H9 (cell line): ENCODE results near the gene LRRC31. TPM values are rescaled to one million over a fixed set of nuclear protein-coding genes. Genes with fewer than 3 reads are reported as not detected.

ENCODE experiments used
- DNase-seq: peaks from one replicate; pipeline ENCODE4 v3.0.0-alpha.2; 2017
- H2AFZ ChIP-seq: one replicate; pipeline ENCODE4 v1.6.1; 2013; ENCODE audit warnings: mild to moderate bottlenecking, low read length, control low read depth, moderate library complexity
- H2AK5ac ChIP-seq: 2 replicates; pipeline ENCODE4 v1.6.1; 2013; ENCODE audit warnings: low read length, control low read depth, mixed read lengths; ENCODE audit not compliant: insufficient read length
- H2BK120ac ChIP-seq: one replicate; pipeline ENCODE4 v1.6.1; 2013; ENCODE audit warnings: low read depth, mild to moderate bottlenecking, low read length, control low read depth, inconsistent platforms; ENCODE audit not compliant: poor library complexity, severe bottlenecking
- H2BK12ac ChIP-seq: 2 replicates; pipeline ENCODE4 v1.6.1; 2013; ENCODE audit warnings: low read length, control low read depth, mixed read lengths, low read depth; ENCODE audit not compliant: insufficient read length
- H2BK15ac ChIP-seq: 2 replicates; pipeline ENCODE4 v1.6.1; 2013; ENCODE audit warnings: low read depth, low read length, control low read depth
- H2BK20ac ChIP-seq: one replicate; pipeline ENCODE4 v1.6.1; 2013; ENCODE audit warnings: low read depth, mild to moderate bottlenecking, low read length, control low read depth, inconsistent platforms; ENCODE audit not compliant: poor library complexity, severe bottlenecking
- H2BK5ac ChIP-seq: 2 replicates; pipeline ENCODE4 v1.6.1; 2013; ENCODE audit warnings: low read length, control low read depth, mixed read lengths; ENCODE audit not compliant: insufficient read length
- H3K14ac ChIP-seq: 2 replicates; pipeline ENCODE4 v1.6.1; 2013; ENCODE audit warnings: low read length, control low read depth; ENCODE audit not compliant: insufficient read depth
- H3K18ac ChIP-seq: 2 replicates; pipeline ENCODE4 v1.6.1; 2013; ENCODE audit warnings: low read depth, mild to moderate bottlenecking, mixed read lengths, low read length, control low read depth; ENCODE audit not compliant: insufficient read length
- H3K23ac ChIP-seq: 2 replicates; pipeline ENCODE4 v1.6.1; 2013; ENCODE audit warnings: low read length, control low read depth, mixed read lengths, low read depth; ENCODE audit not compliant: insufficient read length
- H3K23me2 ChIP-seq: 2 replicates; pipeline ENCODE4 v1.6.1; 2013; ENCODE audit warnings: low read depth, mild to moderate bottlenecking, mixed read lengths, low read length, control low read depth; ENCODE audit not compliant: insufficient read length, poor library complexity, severe bottlenecking
- H3K27ac ChIP-seq: 2 replicates; pipeline ENCODE4 v1.5.1; 2013; ENCODE audit warnings: low read length, control low read depth, mixed read lengths, low read depth; ENCODE audit not compliant: insufficient read length
- H3K27me3 ChIP-seq: 2 replicates; pipeline ENCODE4 v1.6.1; 2013; ENCODE audit warnings: low read length, control low read depth, inconsistent platforms; ENCODE audit not compliant: insufficient read depth
- H3K4ac ChIP-seq: 2 replicates; pipeline ENCODE4 v1.6.1; 2013; ENCODE audit warnings: low read depth, mild to moderate bottlenecking, control low read depth, inconsistent platforms, low read length, moderate library complexity
- H3K4me1 ChIP-seq: 2 replicates; pipeline ENCODE4 v1.6.1; 2013; ENCODE audit warnings: low read length, control low read depth, inconsistent platforms; ENCODE audit not compliant: insufficient read depth
- H3K4me2 ChIP-seq: 2 replicates; pipeline ENCODE4 v1.6.1; 2013; ENCODE audit warnings: low read length, control low read depth, mixed read lengths; ENCODE audit not compliant: insufficient read length, insufficient read depth
- H3K56ac ChIP-seq: 2 replicates; pipeline ENCODE4 v1.6.1; 2013; ENCODE audit warnings: low read depth, mild to moderate bottlenecking, mixed read lengths, low read length, control low read depth; ENCODE audit not compliant: insufficient read length
- H3K79me1 ChIP-seq: 2 replicates; pipeline ENCODE4 v1.6.1; 2013; ENCODE audit warnings: low read depth, mild to moderate bottlenecking, moderate library complexity, low read length, control low read depth, inconsistent platforms; ENCODE audit not compliant: insufficient read depth, poor library complexity, severe bottlenecking
- H3K79me2 ChIP-seq: 2 replicates; pipeline ENCODE4 v1.6.1; 2013; ENCODE audit warnings: low read length, control low read depth, inconsistent platforms; ENCODE audit not compliant: insufficient read depth
- H3K9ac ChIP-seq: 2 replicates; pipeline ENCODE4 v1.6.1; 2013; ENCODE audit warnings: low read length, control low read depth, mixed read lengths; ENCODE audit not compliant: insufficient read length; ENCODE audit errors: extremely low read depth
- H3K9me3 ChIP-seq: one replicate; pipeline ENCODE4 v1.6.1; 2013; ENCODE audit warnings: low read depth, low read length, inconsistent platforms; ENCODE audit not compliant: control insufficient read depth
- H3T11ph ChIP-seq: one replicate; pipeline ENCODE4 v1.6.1; 2013; ENCODE audit warnings: mild to moderate bottlenecking, low read length, control low read depth, inconsistent platforms
- H4K20me1 ChIP-seq: one replicate; pipeline ENCODE4 v1.6.1; 2013; ENCODE audit not compliant: control insufficient read depth, insufficient read length, insufficient read depth
- H4K5ac ChIP-seq: 2 replicates; pipeline ENCODE4 v1.6.1; 2013; ENCODE audit warnings: low read depth, mild to moderate bottlenecking, mixed read lengths, low read length, control low read depth; ENCODE audit not compliant: insufficient read length
- H4K8ac ChIP-seq: replicated peaks from 2 replicates; pipeline ENCODE4 v1.6.1; 2013; ENCODE audit warnings: low read length, control low read depth, mixed read lengths, low read depth; ENCODE audit not compliant: insufficient read length
- H4K91ac ChIP-seq: 2 replicates; pipeline ENCODE4 v1.6.1; 2013; ENCODE audit warnings: low read depth, mild to moderate bottlenecking, moderate library complexity, mixed read lengths, low read length, control low read depth; ENCODE audit not compliant: insufficient read length
- H3K27ac Mint-ChIP-seq, 3 experiments: 2 replicates in 2 of 3; 3 replicates in 1 of 3; pipeline ENCODE4 v1.8.0; 2020 to 2021; ENCODE audit warnings: mixed read lengths in 3 of 3, mild to moderate bottlenecking in 1 of 3, moderate library complexity in 1 of 3
- H3K27me3 Mint-ChIP-seq: 2 replicates; pipeline ENCODE4 v1.8.0; 2021; ENCODE audit warnings: low read depth, mild to moderate bottlenecking, moderate library complexity, mixed read lengths
- H3K36me3 Mint-ChIP-seq, 3 experiments: 2 replicates in 2 of 3; 3 replicates in 1 of 3; pipeline ENCODE4 v1.8.0; 2020 to 2021; ENCODE audit warnings: low read depth in 3 of 3, mixed read lengths in 3 of 3; ENCODE audit not compliant: insufficient read depth in 1 of 3
- H3K4me1 Mint-ChIP-seq, 2 experiments: 2 replicates each; pipeline ENCODE4 v1.8.0; 2020; ENCODE audit warnings: mixed read lengths in 2 of 2
- H3K4me3 Mint-ChIP-seq, 2 experiments: 2 replicates in 1 of 2; 3 replicates in 1 of 2; pipeline ENCODE4 v1.8.0; 2020 to 2021; ENCODE audit warnings: mild to moderate bottlenecking in 2 of 2, mixed read lengths in 2 of 2, moderate library complexity in 1 of 2
- H3K9me3 Mint-ChIP-seq, 2 experiments: 2 replicates in 1 of 2; 3 replicates in 1 of 2; pipeline ENCODE4 v1.8.0; 2020; ENCODE audit warnings: mild to moderate bottlenecking in 2 of 2, mixed read lengths in 2 of 2, moderate library complexity in 1 of 2
- WGBS: extraction: QIAGEN DNeasy Blood & Tissue Kit; methylation state at CpG from one replicate; pipeline ENCODE4 v1.1.7; 2013; ENCODE audit warnings: missing lambda C conversion rate, low lambda C conversion rate, mixed read lengths; ENCODE audit not compliant: insufficient read length; ENCODE audit errors: extremely low coverage; 5-methylcytosine and 5-hydroxymethylcytosine counted together
- total RNA-seq: library from RNA; stranded (reverse); gene quantifications from 2 replicates; pipeline ENCODE4 v1.2.1, GENCODE V29; 2021
- TF ChIP-seq, protein P1 (sequence below): fragments of 200-600 bp; sonication (generic); conservative IDR thresholded peaks from 3 replicates; pipeline ENCODE4 v1.8.0; 2021; ENCODE audit warnings: antibody characterized with exemption, mild to moderate bottlenecking

The LRRC31 gene
- total RNA-seq, 1 experiment from 2014 or later: not detected

DNA sequence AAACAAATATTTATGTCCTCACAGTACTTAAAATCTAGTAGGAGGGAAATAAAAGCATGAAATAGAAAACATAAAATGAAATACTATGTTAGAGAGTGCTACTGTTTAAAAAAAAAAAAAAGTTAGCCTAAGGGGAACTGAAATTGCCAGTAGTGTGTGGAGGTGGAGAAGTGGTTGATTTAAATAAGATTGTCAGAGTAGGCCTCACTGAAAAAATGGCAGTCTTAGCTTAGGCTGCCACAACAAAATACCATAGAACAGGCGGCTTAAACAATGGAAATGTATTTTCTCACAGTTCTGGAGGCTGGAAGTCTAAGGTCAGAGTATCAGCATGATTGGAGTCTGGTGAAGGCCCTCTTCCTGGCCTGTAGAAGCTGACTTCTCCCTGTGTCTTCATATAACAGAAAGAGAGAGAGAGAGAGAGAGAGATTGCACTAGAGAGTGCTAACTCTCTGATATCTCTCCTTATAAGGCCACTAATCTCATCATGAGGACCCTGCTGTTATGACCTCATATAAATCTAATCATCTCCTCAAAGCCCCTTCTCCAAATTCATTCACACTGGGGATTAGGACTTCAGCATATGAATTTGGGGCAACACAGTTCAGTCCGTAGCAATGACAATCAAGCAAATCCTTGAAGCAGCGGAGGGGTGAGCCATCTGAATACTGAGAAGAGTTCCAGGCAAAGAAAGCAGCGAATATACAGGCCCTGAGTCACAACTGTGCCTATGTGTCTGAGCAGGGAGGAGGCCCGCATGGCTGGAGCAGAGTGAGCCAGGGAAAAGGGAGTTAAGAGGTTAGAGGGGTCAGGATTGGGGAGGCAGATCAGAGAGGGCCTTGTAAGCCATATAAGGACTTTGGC is 33.4 kb downstream of the LRRC31 start:
- H3K56ac ChIP-seq: no peak overlapping the region
- no peak overlapping the region for H3K27ac ChIP-seq
- Mint-ChIP-seq H3K9me3 (no peaks in the 10 kb centered on the region), H3K4me1 (peaks cover 7 to 11% of the 10 kb centered on the region in 2 experiments), H3K36me3 (no peaks in the 10 kb centered on the region), H3K4me3 (no peak overlapping the region), H3K27me3 (no peaks in the 10 kb centered on the region), H3K27ac (peak overlapping the region; percentile 25 to 65 (median 38); a peak in 5 of 7 replicates)
- no peak overlapping the region for H4K8ac ChIP-seq
- no peaks in the 10 kb centered on the region for H3K79me2 ChIP-seq
- no peaks in the 10 kb centered on the region for H3K27me3 ChIP-seq
- no peaks in the 10 kb centered on the region for H3K23me2 ChIP-seq
- no peak overlapping the region for H3K4ac ChIP-seq
- no peak overlapping the region for H2AFZ ChIP-seq
- no peak overlapping the region for H2AK5ac ChIP-seq
- no peak overlapping the region for H2BK15ac ChIP-seq
- H4K91ac ChIP-seq: no peak overlapping the region
- WGBS: no CpG with 5 or more reads among the region's 5 CpGs
- H2BK120ac ChIP-seq: no peak overlapping the region
- no peaks in the 10 kb centered on the region for H3K9me3 ChIP-seq
- no peak for DNase-seq
- no peak overlapping the region for H2BK20ac ChIP-seq
- no peak overlapping the region for H3K9ac ChIP-seq
- no peak overlapping the region for H2BK5ac ChIP-seq
- H3T11ph ChIP-seq: no peak overlapping the region
- H3K23ac ChIP-seq: no peak overlapping the region
- H2BK12ac ChIP-seq: no peak overlapping the region
- no peaks in the 10 kb centered on the region for H3K4me1 ChIP-seq
- no peak overlapping the region for H3K4me2 ChIP-seq
- H3K14ac ChIP-seq: no peak overlapping the region
- H3K18ac ChIP-seq: no peak overlapping the region
- no peaks in the 10 kb centered on the region for H4K20me1 ChIP-seq
- no peaks in the 10 kb centered on the region for H3K79me1 ChIP-seq
- H4K5ac ChIP-seq: no peak overlapping the region
- TF ChIP-seq, protein P1, sequence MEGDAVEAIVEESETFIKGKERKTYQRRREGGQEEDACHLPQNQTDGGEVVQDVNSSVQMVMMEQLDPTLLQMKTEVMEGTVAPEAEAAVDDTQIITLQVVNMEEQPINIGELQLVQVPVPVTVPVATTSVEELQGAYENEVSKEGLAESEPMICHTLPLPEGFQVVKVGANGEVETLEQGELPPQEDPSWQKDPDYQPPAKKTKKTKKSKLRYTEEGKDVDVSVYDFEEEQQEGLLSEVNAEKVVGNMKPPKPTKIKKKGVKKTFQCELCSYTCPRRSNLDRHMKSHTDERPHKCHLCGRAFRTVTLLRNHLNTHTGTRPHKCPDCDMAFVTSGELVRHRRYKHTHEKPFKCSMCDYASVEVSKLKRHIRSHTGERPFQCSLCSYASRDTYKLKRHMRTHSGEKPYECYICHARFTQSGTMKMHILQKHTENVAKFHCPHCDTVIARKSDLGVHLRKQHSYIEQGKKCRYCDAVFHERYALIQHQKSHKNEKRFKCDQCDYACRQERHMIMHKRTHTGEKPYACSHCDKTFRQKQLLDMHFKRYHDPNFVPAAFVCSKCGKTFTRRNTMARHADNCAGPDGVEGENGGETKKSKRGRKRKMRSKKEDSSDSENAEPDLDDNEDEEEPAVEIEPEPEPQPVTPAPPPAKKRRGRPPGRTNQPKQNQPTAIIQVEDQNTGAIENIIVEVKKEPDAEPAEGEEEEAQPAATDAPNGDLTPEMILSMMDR: no peak
